HG03175 (cell line): ENCODE data around the gene SELENOF.
"Not testable (repeated sequence)": the region's sequence is repeated elsewhere in the genome, so short reads cannot be mapped to it uniquely, and the experiment has no call there.

Experiments used
- ATAC-seq: cut with Tn5 transposase; IDR thresholded peaks from one replicate; pipeline ENCODE4 v1.9.1; 2021; ENCODE audit warnings: mild to moderate bottlenecking, moderate library complexity; ENCODE audit not compliant: unreplicated experiment

The SELENOF gene

GRCh38 chr1:86922445-86922844, 8.5 kb upstream of the SELENOF start:
- ATAC-seq: no peak

- no peak for ATAC-seq
Measured at GRCh38 chr1:86916752-86917151, 2.8 kb upstream of the SELENOF start.

- ATAC-seq: no peak
Measured at GRCh38 chr1:86915737-86916235, 1.9 kb upstream of the SELENOF start.

GRCh38 chr1:86914998-86915736, 1.2 kb upstream of the SELENOF start:
- peak; percentile 24 for ATAC-seq

GRCh38 chr1:86914601-86914997, 673 bp upstream of the SELENOF start, which contains the start of gene HS2ST1:
Gene HS2ST1, plus strand, starts transcription at chr1:86914635.
- no peak for ATAC-seq

- ATAC-seq: peak; percentile 21
Measured at GRCh38 chr1:86913399-86913895, 479 bp downstream of the SELENOF start.

- no peak for ATAC-seq
Measured at GRCh38 chr1:86912281-86912900, 1.5 kb downstream of the SELENOF start.

- no peak for ATAC-seq
Measured at GRCh38 chr1:86906419-86906818, 7.5 kb downstream of the SELENOF start.

- no peak for ATAC-seq
Measured at GRCh38 chr1:86905875-86906274, 8.1 kb downstream of the SELENOF start.

GRCh38 chr1:86899401-86899800, 14.5 kb downstream of the SELENOF start:
- not testable (repeated sequence) for ATAC-seq

GRCh38 chr1:86888327-86888726, 25.6 kb downstream of the SELENOF start:
- no peak for ATAC-seq

- peak; percentile 58 for ATAC-seq
Measured at GRCh38 chr1:86887479-86888162, 26.3 kb downstream of the SELENOF start.

- no peak for ATAC-seq
Measured at GRCh38 chr1:86875722-86876121, 38.2 kb downstream of the SELENOF start.

GRCh38 chr1:86872086-86872485, 41.8 kb downstream of the SELENOF start:
- no peak for ATAC-seq

- no peak for ATAC-seq
Measured at GRCh38 chr1:86871001-86871400, 42.9 kb downstream of the SELENOF start.

- no peak for ATAC-seq
Measured at GRCh38 chr1:86868477-86868876, 45.4 kb downstream of the SELENOF start.

GRCh38 chr1:86867278-86867677, 46.6 kb downstream of the SELENOF start:
- not testable (repeated sequence) for ATAC-seq

GRCh38 chr1:86866665-86867064, 47.3 kb downstream of the SELENOF start:
- no peak for ATAC-seq

GRCh38 chr1:86865973-86866637, 47.8 kb downstream of the SELENOF start:
- ATAC-seq: peak; percentile 84

GRCh38 chr1:86862920-86863319, 51.0 kb downstream of the SELENOF start:
- ATAC-seq: no peak

GRCh38 chr1:86861424-86861823, 52.5 kb downstream of the SELENOF start:
- no peak for ATAC-seq
